HG03039 (cell line): ENCODE results near the gene OPA1.

Experiments
- ATAC-seq: cut with Tn5 transposase; IDR thresholded peaks from one replicate; pipeline ENCODE4 v1.9.1; 2021; ENCODE audit warnings: mild to moderate bottlenecking, moderate library complexity; ENCODE audit not compliant: unreplicated experiment

Gene OPA1

DNA sequence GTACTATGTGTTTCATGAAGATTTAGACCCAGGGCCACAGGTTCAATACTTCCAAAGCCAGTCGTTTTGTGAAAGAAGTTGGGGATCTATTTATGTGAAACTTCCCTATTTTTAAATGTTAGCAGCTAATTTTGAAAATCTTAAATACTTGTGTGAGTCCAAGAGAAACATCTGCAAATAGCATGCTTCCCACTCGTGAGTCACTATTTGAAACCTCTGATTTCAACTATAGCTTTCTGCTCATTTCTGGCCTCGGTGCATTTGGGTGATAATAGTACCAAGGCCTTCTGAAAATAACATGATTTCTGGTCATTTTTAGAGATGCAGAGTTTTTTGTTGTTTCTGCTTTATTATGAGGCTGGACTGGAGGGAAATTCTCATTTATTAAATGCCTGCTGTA, 110.0 kb downstream of the OPA1 start:
- ATAC-seq, result no peak

DNA sequence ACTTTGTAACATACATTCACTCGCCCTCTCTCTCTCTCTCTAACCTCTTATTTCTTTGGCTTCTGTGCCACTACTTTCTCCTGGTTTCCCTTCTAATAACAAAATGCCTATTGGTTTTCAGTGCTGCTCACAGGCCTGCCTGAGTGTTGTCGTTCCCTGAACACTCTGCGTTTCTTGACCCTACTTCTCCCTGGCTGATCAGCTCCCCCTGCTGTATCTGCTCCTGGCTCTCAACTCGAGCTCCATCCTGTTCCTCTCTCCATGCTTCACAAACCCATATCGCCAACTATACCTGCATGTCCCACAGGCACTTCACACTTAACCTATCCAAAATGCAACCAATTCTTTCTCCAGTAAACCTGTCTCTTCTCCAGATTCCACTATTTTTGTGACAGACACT, 111.4 kb downstream of the OPA1 start:
- ATAC-seq, result no peak

DNA sequence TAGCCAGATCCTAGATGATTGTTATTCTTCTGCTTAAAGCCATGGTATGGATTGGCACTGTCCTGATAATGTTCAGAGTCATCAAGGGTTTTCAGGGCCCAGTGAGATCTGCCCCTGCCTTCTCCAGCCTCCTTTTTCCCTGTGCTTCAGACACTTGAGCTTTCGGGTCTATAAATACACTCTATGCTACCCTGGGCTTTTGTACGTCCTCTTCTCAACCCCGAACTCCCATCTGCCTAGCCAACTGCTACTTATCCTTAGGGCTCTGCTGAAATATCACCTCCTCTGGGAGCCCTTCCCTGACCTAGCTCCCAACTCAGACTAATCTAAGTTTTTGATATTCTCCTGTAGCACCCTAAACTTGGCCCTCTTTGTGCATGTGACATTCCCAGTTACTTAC, 115.3 kb downstream of the OPA1 start:
- ATAC-seq, result no peak

DNA sequence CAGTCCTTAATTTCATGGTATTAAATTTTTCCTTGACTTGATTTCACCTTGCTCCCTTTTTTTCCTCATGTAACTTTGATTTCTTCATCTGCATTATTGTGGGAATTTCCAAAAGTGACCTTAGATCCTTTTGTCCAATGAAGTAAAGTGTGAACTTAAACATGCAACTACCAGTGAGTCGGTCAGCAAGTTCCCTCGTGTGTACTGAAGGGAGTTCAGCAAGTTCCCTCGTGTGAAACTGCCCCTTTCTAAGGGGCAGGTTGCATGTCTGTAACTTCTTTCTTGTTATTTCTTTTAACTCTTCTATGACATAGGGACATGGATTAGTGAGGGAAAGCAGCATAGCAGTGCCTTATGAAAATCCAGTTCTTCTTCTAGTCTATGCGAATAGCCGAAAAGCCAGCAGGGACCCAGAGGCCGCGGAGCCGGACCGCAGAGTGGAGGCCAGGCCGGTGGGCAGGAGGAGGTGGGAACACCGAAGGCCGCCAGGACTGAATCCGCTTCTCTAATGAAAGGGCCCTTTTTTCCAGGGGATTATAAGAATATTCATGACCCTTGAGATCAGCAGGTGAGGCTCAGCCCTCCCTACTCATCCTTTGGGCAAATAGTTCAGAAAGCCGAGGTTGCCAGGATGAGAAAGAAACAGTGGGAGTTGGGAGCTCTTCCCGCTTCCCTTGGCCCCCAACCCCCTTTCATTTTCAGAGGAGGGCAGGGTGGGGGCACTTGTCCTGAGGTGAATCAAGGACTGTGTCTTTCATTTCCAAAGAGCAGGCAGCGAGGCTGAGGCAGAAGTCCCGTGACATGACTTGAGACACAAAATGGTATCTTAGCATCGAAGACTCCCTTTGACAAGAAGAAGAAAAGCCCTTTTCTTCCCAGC, 117.5 kb downstream of the OPA1 start:
- ATAC-seq, result no peak

DNA sequence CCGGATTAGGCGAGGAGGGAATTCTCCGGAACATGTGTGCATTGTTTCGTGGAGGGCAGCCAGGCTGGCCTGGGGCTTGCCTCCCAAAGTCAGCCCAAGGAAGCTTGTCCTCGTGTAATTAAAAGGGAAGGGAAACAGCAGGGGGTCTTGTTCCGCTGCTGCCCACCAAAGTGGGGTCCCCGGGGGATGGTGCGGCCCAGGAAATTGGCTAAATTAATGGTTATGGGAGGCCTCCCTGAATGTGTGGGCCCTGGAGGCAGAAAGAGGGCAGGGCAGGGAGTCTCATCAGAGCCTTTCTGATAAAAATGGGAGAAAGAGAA, 118.1 kb downstream of the OPA1 start:
- no peak for ATAC-seq

DNA sequence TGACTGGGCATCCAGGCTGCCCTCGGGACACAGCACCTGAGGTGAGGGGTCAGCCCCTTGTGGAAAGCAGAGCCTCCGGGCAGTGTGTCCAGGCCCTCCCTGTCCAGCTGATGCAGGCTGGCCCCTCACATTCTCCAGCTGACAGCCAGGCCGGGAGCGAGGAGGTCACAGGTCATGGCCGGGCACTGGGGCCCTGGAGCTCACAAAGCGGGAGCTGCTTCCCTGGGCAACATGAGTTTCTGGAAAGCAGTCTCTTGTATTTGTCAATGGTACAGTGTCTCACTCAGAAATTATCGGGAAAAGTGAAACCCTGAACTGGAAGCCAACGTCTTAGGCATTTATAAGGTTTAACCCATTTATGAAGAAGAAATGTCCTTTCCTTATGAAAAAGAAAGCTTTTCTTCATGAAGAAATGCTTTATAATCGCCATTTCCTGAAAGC, 118.5 kb downstream of the OPA1 start:
- no peak for ATAC-seq

DNA sequence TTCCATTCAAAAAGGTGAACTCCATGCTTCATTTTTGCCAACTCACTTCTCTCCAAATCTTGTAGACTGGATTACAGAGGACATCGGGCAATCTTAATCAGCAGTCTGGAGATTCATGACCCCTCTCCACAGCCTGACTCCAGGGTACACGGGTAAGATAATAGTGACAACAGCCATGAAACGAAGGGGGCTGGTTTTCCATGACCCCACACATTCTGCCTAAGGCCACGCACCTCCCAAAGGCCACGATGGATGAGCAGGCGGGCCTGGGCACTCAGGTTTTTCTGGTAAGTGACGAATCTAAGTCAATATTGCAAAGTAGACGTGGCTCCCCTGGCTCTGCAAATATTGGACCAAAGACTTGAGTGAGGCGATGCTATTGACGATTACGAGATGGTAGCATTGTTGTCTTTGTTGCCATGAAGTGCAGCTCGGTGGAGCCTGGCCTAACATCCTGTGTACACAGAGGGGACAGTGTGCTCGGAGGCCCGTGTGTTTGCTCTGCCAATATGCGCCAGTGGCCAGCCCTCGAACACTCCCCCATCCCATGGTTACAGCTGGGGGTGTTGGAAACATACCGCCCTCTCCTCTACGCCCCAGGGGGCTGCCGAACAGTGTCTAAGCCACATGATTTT, 119.1 kb downstream of the OPA1 start:
- no peak for ATAC-seq

DNA sequence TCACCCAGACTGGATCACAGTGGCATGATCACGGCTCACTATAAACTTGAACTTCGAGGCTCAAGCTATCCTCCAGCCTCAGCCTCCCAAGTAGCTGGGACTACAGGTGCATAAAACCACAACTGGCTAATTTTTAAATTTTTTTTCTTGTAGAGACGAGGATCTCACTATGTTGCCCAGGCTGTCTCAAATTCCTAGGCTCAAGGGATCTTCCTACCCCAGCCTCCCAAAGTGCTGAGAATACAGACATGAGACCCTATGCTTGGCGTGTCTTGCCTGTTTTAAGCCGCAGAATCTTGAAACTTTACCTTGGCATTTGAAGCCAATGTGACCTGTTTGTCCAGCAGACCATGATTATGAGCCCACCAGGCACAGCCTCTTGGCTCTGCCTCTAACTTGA, 119.9 kb downstream of the OPA1 start:
- no peak for ATAC-seq

DNA sequence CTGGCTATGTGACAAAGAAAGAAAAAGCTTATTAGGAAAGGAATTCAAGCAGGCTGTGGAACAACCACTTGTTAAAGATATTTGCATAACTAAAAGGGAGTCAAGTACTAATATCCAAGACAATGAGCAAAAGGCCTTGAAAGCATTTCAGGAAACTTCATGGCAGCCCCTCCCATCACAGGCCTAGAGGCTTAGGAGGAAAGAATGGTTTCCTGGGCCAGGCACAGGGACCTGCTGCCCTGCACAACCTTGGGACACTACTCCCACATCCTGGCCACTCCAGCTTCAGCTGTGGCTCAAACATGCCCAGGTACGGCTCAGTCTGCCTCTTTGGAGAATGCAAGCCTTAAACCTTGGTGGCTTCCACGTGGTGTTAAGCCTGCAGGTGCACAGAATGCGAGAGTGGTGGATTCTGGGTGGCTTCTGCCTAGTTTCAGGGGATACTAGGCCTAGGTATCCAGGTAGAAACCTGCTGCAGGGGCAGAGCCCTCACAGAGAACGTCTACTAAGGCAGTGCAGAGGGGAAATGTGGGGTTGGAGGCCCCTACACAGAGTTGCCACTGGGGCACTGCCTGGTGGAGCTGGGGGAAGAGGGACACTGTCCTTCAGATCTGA, 121.6 kb downstream of the OPA1 start:
- no peak for ATAC-seq

DNA sequence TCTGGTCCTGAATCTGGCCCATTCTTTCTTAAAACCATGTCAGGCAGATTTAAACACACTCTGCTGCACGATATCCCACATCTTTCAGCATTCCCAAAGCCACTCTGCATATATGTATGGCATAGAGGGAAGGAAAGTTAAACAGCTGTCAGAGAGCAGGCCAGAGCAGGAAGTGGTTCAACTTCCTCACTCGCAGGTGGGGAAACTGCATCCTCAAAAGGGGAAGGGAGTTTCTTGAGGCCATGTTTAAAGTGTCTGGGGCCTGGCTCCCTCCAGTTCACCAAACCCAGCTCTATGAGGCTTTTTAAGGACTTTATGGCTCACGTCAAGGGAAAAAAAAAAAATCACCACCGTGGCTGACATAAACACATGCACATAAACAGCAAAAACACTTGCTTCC, 123.1 kb downstream of the OPA1 start:
- no peak for ATAC-seq

DNA sequence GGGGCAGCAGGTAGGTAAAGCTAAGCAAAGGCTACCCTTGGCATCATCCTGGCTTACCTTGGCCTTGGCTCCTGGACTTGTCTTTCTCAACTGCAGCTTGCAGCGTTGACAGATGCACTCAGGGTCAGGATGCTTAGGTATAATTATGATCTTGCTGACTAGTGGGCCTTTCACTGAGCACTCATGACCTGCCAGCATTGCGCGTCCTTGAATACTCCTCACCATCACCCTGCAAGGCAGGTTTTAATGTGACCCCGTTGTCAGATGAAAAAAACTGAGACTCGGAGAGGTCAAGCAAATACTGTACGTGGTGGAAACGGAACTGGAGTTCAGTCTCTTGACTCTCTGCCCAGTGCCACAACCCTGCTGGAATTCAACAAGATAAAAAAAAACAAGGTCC, 126.7 kb downstream of the OPA1 start:
- no peak for ATAC-seq

DNA sequence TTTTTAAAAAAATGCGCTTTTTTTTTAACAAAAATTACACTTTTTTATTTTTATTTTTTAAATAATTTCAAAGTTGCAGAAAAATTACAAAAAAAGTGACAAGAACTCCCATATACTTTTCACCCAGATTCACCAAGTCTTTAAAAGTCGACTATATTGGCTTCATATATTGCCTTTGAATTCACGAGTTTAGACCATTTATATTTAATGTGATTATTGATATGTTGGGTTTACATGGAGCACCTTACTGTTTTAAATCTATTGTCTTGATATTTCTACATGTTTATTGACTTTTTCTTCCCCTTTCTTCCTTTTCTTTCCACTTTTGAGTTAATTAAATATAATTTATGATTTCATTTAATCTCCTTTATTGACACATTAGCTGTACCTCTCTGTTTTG, 127.2 kb downstream of the OPA1 start:
- ATAC-seq, result no peak

DNA sequence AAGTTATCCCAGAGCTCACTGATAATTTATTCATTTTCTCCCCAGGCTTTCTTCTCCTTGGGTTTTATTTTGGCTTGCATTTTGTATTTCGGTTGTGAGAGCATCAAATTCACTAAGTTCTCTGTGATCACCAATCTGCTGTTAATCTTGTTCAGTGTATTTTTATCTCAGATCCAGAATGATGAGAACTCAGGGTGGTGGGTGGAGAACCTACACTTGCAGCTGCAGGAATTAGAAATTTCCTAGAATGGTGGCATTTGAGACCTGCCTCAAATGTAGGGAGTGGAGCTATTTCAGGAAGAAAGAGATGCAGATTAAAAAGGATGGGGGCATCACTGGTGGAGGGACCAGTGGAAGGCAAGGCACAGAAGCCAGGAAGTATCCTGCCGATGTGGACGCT, 129.6 kb downstream of the OPA1 start:
- ATAC-seq, result no peak

DNA sequence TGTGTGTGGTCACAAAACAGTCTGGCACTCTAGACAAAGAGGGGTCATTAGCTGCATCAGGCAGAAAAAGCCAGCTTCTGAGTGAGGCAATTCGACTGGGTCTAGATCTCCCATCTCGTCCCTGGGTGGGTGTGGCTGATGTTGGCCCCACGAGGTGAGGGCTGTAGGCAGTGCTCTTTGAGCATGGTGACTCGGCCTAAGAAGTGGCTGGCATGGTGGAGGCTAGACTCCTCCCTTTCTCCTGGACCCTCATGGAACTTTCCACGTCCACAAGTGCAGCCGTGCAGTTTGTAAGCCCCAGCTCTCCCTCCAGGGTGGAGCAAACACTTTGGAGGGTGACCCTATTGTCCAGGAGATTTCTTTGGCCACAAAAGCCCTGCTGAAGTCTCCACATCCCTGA, 134.1 kb downstream of the OPA1 start:
- no peak for ATAC-seq

DNA sequence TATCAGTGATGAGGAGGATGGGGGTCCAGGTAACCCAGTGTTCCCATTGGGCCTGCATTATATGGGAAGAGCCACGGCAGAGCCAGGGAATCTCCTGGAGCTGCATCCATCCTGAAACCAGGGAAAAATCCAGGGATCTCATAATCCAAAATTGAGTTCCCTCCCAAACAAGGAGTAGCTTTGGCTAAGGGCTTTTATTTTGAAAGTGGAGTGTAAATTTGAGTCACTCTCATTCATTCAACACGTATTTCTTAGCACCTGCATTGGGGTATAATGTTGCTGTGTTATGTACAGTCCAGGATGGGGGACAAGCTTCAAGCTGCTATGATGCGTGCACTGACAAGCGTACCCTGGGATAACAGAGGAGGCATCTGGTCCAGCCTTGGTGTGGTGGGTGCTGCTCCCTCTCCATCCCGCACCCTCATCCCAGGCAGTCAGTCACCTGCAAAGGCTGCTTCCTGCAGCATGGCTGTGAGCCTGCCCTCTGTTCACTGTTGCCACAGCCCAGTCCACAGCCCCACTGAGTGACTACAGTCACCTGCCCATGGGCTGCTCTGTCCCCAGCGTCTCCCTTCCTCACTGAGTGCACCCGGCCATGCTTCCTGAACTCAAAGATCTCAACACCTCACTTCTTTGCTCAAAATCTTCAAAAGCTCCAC, 135.6 kb downstream of the OPA1 start:
- no peak for ATAC-seq

DNA sequence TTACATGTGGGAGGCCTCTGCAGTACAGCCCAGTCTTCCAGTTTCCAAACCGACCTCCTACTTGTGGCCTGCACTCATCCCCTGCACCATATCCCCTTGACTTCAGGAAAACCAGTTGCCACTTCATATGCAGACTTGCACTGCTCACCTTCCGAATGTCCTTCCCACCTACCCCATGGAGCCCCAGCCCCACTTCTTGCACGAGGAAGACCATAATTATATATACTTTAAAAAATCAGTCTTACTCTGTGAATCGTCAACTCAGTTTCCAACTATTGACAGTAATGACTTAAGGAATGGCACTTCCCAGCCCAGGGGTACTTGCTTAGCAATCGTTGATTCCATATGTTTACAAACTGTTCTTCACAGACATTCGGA, 136.1 kb downstream of the OPA1 start:
- ATAC-seq, result no peak

DNA sequence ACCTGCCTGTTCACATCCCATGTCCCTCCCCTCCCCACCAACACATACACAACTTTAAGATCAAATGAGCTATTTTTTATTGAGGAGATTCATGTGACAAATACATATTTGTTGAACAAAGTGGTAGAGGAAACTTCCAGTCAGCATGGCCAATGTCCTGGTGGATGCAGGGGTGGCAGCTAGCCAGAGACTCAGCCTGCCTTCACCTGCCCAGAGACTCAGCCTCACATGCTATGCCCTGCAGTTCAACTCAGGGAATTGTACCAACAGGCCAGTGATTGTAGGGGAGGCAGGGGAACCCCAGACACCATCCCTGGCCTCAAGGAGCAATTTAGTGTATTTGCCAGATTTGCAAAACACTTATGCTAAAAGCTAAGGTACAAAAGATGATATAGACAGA, 136.6 kb downstream of the OPA1 start:
- no peak for ATAC-seq

DNA sequence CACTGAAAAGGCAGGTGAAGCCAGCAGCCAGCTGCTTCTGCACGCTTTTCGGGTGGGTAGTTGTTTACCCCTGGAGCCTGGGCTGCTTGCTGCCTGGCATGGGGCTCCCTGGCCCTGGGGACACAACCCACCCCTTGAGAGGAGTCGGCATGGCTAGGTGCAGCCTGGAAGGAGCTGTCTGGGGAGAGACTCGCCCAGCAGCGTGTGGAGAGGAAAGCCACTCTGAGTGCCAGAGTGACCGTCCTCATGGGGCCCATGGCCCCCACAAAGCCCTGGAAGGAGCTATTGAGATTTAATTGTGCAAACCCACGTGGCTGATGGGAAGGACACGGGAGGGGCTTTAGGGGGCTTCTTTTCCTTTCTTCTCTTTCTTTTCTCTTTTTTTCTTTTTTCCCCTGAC, 137.5 kb downstream of the OPA1 start:
- ATAC-seq, result no peak

DNA sequence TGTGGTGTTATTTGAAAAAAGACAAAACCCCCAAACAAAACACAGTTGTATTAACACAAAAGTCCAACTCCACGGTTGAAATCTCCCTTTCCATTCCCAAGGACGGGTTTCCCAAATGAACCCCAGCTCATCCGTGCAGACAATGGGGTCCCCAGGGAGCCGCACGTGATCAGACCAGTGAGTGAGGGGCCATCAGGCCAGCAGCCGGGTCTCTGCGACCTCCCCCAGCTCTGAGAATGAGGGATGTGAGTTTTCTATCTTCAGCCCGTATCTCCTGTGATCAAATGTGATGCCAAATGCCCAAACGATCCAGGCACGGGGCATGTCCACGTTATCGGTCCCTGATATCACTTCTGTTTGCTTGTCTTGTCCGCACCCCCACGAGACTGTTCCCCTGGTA, 138.0 kb downstream of the OPA1 start:
- no peak for ATAC-seq

DNA sequence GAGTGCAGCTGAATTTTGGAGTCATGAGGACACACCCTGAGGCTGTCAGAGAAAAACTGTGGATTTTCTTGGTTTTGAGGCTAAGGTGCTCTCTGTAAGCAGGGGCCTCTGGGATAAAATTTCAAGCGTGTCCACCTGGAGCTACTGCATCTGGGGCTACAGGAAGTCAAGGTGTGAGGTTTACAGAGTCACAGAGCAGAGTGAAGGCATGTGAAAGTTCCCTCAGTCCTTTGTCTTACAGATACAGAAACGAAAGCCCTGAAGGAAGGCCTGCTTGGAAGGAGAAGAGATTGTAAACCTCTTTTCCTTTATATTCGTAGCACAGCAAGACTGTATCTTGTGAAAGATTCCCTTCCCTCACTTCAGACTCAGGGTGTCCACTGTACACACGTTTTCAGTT, 138.6 kb downstream of the OPA1 start:
- ATAC-seq, result no peak

DNA sequence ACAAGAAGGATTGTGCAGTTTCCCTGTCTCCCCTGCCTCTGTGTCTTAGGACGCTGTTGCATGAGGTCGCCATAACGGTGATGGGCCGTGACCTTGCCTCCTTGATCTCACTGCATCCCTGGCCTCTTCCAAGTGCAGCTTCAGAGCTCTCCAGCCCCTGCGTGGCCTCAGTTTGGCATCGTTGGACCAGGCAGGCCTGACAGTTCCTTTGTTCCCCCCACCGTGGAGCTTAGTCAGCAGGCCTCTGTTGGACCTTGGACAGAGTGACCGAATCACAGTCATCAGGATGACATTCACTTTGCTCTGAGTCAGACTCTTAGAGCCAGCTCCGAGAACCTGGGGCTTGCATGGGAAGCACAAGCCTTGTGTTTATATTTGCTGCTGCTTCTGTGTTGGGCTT, 139.4 kb downstream of the OPA1 start:
- ATAC-seq, result no peak

DNA sequence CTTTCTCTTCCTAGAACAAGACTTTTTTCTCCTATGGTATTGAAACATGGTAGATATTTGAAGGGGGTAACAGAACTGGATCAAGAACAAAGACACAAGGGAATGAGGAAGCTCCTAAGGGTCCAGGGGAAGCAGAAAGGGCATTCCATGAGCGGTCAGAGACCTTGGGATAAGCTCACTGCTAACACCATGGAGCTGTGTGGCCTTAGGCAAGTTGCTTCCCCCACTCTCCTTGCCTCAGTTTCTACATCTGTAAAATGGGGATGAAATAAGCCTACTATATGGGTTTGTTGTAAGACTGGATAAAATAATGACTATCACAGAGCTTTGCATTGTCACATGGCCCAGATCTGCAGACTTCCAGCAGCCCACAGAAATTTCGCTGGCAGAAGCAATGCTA, 139.8 kb downstream of the OPA1 start:
- ATAC-seq, result no peak
